ENCODE results near the gene LRPAP1.

The LRPAP1 gene

GRCh38 chr4:3505231-3505630 lies 27.0 kb downstream of the LRPAP1 start:
- no peaks in the 10 kb centered on the region for H3K4me1 ChIP-seq
- TF ChIP-seq CTCF (IDR thresholded peaks at IDR 0.05), result no peak
- H3K4me2 ChIP-seq (ENCODE audit: low read length), result no peak overlapping the region
- no peak overlapping the region for H3K4me3 ChIP-seq (ENCODE audit: low read depth, low read length)
- peaks cover 8% of the 10 kb centered on the region for H3K79me2 ChIP-seq
- no peaks in the 10 kb centered on the region for H3K27me3 ChIP-seq (ENCODE audit: control insufficient read depth, insufficient read depth, low read length)
- no peaks in the 10 kb centered on the region for H3K36me3 ChIP-seq (ENCODE audit: control insufficient read depth, insufficient read depth, low read length)
- H3K9me3 ChIP-seq (ENCODE audit: control insufficient read depth, low read length), result no peaks in the 10 kb centered on the region
- no peak overlapping the region for H2AFZ ChIP-seq
- H3K27ac ChIP-seq, result no peak overlapping the region
- H3K9ac ChIP-seq, result no peak overlapping the region

GRCh38 chr4:3502941-3503936 lies 29.0 kb downstream of the LRPAP1 start:
- Histone ChIP-seq H3K4me1 (no peaks in the 10 kb centered on the region), H3K4me2 (ENCODE audit: low read length) (no peak overlapping the region), H3K27me3 (ENCODE audit: control insufficient read depth, insufficient read depth, low read length) (no peaks in the 10 kb centered on the region), H3K79me2 (peaks cover 8% of the 10 kb centered on the region), H3K4me3 (ENCODE audit: low read depth, low read length) (no peak overlapping the region), H3K36me3 (ENCODE audit: control insufficient read depth, insufficient read depth, low read length) (no peaks in the 10 kb centered on the region), H3K9me3 (ENCODE audit: control insufficient read depth, low read length) (no peaks in the 10 kb centered on the region), H3K9ac (no peak overlapping the region), H2AFZ (no peak overlapping the region), H3K27ac (no peak overlapping the region)
- no peak for TF ChIP-seq CTCF (IDR thresholded peaks at IDR 0.05)

- H3K79me2 ChIP-seq, result peaks cover 8% of the 10 kb centered on the region
- H3K4me3 ChIP-seq (ENCODE audit: low read depth, low read length), result no peak overlapping the region
- no peak overlapping the region for H3K27ac ChIP-seq
- no peaks in the 10 kb centered on the region for H3K27me3 ChIP-seq (ENCODE audit: control insufficient read depth, insufficient read depth, low read length)
- no peak overlapping the region for H2AFZ ChIP-seq
- no peak for TF ChIP-seq CTCF (IDR thresholded peaks at IDR 0.05)
- H3K36me3 ChIP-seq (ENCODE audit: control insufficient read depth, insufficient read depth, low read length), result no peaks in the 10 kb centered on the region
- H3K9me3 ChIP-seq (ENCODE audit: control insufficient read depth, low read length), result no peaks in the 10 kb centered on the region
- H3K4me2 ChIP-seq (ENCODE audit: low read length), result no peak overlapping the region
- H3K9ac ChIP-seq, result no peak overlapping the region
- H3K4me1 ChIP-seq, result no peaks in the 10 kb centered on the region
Observed at GRCh38 chr4:3501825-3502425, 30.3 kb downstream of the LRPAP1 start.

GRCh38 chr4:3501126-3501824 lies 30.9 kb downstream of the LRPAP1 start:
- Histone ChIP-seq H3K9me3 (ENCODE audit: control insufficient read depth, low read length) (no peaks in the 10 kb centered on the region), H3K27me3 (ENCODE audit: control insufficient read depth, insufficient read depth, low read length) (no peaks in the 10 kb centered on the region), H3K9ac (no peak overlapping the region), H3K4me2 (ENCODE audit: low read length) (no peak overlapping the region), H3K4me3 (ENCODE audit: low read depth, low read length) (no peak overlapping the region), H3K4me1 (no peaks in the 10 kb centered on the region), H2AFZ (no peak overlapping the region), H3K27ac (no peak overlapping the region), H3K79me2 (peaks cover 6% of the 10 kb centered on the region), H3K36me3 (ENCODE audit: control insufficient read depth, insufficient read depth, low read length) (no peaks in the 10 kb centered on the region)
- no peak for TF ChIP-seq CTCF (IDR thresholded peaks at IDR 0.05)

Data from parathyroid adenoma (tissue), 2 donors.